22Rv1 (cell line): ENCODE results near the gene SLC16A1.

Experiments used
- CTCF ChIP-seq: fragments of 450-650 bp; IDR thresholded peaks from 2 replicates; pipeline ENCODE4 v1.5.1; 2017; ENCODE audit warnings: mild to moderate bottlenecking
- ZFX ChIP-seq: fragments of 450-650 bp; IDR thresholded peaks from 2 replicates; pipeline ENCODE4 v1.6.1; 2017; ENCODE audit warnings: antibody characterized with exemption, borderline replicate concordance

GRCh38 chr1:112938210-112938609 is 17.8 kb downstream of the SLC16A1 start:
- TF ChIP-seq CTCF (no peak), ZFX (no peak)
